Forelimb muscle (tissue), 1 donor: ENCODE results near the gene UNC5CL. TPM values are rescaled to one million over a fixed set of nuclear protein-coding genes. Genes with fewer than 3 reads are reported as not detected.
A peak's percentile ranks its signal among the peaks of the same experiment; 100 is the strongest.
"Not testable (repeated sequence)": the region's sequence is repeated elsewhere in the genome, so short reads cannot be mapped to it uniquely, and the experiment has no call there.

Source experiments
- DNase-seq: peaks from one replicate; pipeline ENCODE4 v3.0.0-alpha.2; 2013; ENCODE audit warnings: low read depth
- polyA plus RNA-seq: library from polyadenylated mRNA; unstranded; fragments of 120-200 nt; gene quantifications from one replicate; pipeline ENCODE4 v1.2.1, GENCODE V29; 2013; ENCODE audit not compliant: insufficient read length

UNC5CL gene
- polyA plus RNA-seq, 1 donor, result 3.1 TPM

DNA sequence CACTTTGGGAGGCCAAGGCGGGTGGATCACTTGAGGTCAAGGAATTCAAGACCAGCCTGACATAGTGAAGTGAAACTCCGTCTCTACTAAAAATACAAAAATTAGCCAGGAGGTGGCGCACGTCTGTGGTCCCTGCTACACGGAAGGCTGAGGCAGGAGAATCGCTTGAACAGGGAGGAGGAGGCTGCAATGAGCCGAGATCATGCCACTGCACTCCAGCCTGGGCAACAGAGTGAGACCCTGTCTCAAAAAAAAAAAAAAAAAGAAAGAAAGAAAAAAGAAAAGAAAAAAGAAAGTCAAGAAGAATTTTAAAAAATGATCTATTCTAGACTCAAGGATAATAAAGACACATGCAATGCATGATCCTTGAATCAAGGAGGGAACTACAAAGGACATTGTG lies 32.8 kb downstream of the UNC5CL start:
- DNase-seq, result not testable (repeated sequence)

DNA sequence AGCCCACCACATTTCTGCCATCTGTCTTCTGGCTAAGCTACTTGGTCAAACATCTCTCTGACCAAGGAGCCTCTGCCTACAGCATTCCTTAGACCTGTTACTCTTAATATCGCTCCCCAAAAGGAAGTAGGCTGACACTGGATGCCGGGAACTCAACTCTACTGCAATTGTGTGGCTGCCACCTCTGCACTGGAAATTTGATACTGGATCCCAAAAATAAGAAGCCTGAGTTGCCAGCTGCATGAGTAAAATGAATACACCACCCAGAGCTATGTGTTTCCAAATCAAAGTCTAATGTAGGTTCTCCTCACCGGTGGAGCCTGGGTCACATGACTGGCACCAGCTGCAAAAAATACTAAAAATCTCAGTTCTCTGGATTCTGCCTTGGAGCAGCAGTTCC lies 36.9 kb downstream of the UNC5CL start:
- DNase-seq, result no peak

DNA sequence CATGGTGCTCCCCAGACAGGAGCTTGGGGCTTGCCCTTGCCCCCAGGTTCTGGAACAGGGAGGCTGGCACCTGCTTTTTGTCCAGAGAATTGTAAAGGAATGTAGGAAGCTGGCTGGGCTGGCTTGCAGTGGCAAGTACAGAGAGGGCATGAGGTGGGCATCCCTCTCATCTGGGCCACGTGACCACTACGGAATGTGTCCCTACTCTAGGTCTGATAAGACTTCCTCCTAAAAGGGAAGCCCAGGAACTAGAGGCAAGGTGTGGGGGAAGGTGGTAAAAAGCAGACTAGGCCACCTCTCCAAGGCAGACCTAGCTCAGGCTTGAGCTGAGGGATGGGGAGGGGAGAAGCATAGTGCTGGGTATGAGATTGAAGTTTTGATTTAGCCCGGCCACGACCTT lies 38.8 kb downstream of the UNC5CL start:
- no peak for DNase-seq

DNA sequence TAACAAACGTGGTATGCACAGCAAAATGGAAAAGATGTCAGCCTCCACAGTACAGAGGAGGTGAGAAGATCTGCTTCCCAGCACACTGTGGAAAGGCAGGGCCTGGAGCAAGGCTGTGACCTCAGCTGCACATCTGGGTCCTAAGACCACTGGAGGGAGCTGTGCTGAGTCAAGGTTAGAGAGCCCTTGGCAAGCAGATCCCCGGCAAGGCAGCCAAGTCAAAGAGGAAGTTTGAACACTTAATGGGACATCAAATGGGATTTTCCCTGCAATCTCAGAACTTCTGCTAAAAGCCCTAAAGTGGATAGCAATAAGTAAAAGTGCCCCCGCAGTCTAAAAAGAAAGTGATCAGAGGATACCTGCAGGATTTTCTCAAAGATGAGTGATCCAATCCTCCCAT lies 39.5 kb downstream of the UNC5CL start:
- DNase-seq, result peak; percentile 49

DNA sequence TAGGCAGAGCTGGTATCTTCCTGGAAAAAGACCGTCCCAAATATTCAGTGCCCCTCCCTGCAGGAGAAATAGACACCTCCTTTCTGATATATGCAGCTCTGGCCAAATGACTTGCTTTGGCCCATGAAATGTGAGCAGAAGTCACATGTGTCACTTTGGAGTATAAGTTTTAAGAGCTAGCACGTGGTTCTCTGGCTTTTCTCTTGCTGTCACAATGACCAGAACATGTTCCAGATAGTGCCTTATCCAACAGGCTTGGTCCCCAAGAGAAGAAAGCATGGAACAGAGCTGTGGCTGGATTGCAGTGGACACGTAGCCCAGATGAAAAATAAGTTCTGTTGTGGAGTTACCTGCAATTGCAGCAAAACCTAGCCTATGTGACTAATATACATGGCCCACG lies 40.4 kb downstream of the UNC5CL start:
- no peak for DNase-seq

DNA sequence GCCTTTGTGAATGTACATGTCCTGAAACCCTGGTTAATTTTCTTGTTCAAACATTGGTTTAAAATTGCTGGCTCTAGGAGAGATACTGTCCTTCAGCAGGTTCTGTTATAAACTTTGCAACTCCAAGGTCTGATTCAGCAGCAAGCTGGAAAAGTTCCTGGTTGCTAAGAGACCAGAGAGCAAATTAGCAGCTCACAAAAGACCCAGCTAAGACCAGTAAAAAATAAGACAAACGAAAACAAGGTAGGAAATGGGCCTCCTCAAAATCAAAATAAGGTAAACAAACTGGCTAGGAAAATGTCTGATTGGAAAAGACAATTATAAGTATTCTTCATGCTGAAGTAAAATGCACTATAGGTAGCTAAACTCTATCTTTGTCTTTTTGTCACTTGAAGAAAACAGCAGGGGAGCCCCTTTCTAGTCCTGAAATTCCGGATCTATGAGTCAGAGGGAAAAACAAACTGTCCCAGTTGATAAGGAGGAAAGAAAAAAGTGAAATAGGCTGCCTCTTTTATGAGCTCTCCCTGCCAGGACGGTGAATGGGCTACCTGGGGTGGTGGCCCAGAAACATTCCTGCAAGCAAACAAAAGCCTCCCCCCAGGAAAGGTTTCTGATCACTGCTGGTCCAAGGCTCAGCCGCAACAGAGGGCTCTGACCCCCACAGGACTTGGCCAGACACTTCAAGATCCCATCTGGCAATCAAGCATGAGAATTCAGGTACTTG lies 41.6 kb downstream of the UNC5CL start:
- DNase-seq, result peak; percentile 36

DNA sequence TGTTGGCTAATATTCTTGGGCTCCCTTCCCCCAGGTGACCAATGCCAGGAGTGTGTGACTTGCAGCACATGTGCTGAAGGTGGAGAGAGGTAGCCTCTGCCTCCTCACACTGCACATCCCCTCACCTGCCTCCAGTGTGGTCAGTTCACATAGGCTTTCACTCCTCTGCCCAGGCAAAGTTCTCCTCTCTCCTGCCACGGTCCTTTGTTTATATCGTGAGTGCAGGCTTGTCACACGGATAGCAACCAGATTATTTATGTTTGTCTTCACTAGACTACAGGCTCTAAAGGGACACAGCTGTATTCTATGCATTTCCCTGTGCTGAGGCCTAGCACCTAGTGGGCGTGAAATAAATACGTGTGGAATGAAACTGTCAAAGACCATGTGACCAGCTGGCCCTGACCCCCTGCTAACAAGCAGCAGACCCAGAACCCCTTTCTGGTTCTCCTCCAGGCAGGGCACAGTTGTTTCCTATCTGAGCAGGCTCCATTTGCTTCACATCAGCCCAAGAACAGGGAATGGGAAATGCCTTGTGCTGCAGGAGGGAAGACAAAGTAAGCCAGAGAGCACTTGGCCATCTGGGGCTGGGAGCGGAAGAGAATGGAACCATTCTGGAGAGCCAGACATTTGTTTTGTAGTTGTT lies 42.3 kb downstream of the UNC5CL start:
- DNase-seq, result no peak

DNA sequence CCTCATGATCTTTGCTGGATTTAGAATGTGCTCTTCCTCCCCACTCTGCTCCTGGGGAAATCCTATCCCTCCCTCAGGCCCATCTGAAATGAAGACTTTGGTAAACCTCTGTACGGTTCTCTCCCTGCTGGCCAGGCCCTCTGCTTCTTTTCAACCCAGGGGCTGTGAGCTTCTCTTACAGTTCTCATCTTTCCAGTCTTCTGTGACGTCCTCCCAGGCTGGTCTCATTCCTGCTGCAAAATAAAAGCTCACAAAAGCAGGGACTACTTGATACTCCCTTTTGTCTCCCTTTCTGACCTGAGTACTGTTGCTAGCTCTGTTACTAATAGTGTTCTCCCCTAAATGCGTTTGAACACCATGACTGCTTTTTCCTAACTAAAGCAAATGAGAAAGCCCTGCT lies 46.3 kb downstream of the UNC5CL start:
- DNase-seq, result no peak

DNA sequence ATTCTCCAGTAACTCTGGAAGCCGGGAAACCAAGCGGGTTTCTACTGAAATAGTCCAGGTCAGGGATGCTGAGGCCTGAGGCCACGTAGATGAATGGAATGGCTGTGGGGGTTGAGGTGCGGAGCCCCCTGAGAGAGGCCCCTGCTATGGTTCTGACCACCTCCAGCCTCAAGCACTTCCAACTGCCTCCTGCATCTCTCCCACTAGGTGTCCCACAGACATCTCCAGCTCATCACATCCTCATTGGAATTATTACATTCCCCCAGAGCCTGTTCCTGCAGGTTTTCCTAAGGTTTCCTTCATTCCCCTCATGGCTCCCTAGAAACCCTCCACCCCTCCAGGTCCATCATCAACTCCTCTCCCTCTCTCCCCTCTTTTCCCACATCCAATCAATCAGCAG lies 48.7 kb downstream of the UNC5CL start:
- no peak for DNase-seq

DNA sequence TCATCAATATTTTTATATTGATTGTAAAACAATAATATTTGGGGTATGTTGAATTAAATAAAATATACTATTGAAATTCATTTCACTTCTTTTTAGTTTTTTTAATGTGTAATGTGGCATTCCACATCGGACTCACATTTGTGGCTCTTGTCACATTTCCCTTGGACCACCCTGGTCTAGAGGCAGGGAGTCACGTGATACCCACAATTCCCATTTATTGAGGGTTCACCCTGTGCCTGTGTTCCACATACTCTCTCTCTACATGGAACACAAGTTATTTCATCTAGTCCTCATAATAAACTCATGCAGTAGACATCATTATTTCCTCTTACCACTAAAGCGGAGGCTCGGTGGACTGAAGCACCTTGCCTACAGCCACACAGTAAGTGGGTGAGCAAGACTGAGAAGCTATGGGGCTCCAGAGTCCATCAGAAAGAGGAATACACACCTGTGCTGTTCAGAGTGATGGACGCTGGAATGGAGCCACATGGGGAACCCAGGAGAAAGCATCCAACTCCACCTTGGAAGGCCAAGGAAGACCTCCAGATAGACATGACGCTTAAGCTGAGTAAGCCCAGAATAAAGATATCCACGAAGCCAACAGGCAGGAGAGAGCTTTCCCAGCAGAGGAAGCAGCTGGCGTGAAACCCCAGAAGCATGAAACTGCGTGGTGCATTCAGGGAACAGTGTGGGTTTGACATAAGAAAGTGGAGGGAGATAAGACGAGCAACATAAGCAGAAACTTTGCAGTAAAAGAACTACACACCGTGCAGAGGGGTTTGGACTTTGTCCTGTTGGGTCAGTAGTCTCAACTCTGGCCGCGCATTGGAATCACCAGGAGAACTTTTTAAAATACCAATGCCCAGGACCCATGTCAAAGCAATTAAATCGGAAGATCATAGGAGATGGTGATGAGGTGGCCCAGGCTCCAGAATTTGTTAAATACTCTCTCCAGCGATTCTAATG lies 49.5 kb downstream of the UNC5CL start:
- no peak for DNase-seq

DNA sequence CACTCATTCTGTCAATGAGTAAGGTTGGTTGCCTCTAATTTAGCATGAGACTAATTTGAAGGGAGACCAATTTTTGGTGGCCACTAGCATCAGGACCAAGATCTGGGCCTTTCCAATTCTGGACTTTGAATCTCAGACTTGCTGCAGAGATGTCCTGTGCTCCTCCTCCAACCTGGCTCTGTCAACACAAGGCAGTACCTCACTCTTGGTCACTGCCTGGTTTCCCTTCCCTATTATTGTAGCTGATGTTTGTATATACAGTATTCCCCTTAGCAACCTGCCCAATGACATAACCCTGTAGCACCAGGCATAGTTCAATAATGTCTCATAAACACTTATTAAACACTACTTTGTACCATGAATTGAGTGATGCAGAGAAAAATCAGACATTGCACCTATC lies 50.4 kb downstream of the UNC5CL start:
- no peak for DNase-seq

DNA sequence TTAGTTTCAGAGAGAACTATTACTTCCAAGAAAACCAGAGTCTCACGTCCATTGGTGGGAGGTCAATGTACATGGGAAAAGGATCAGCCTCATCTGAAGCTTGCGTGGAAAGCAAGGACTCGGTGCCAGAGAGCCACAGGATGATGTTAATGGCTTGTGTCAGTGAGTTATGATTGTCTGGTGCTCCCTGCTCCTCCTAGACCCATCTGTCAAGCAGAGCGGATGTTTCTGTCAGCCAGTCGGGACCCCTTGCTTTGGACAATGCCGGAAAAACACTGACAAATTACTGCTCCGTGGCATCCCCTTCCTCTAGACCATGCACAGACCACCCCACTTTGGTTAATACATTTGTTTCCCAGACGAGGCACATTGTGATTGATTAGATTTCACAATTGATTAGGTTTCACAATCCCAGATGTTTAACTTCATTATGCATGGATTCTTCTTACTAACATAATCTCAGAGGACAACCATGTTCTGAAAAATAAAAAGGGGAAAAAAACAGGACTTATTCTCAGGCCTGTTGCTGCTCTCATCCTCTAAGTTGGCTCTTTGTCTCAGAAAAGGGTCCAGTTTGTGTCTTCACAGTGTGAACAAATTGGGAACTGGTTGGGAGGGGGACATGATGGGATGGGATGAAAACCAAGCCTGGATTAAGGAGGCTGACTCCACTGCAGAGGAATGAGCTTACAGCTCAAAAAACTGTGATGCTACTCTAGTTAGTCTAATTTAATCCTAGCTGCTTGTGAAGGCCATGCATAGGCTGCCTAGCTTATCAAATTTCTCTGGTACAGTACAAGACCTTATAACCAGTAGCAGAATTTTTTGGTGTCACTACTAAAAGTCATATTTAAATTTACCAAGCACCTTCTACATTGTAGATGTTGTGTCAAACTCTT lies 51.9 kb downstream of the UNC5CL start:
- no peak for DNase-seq

DNA sequence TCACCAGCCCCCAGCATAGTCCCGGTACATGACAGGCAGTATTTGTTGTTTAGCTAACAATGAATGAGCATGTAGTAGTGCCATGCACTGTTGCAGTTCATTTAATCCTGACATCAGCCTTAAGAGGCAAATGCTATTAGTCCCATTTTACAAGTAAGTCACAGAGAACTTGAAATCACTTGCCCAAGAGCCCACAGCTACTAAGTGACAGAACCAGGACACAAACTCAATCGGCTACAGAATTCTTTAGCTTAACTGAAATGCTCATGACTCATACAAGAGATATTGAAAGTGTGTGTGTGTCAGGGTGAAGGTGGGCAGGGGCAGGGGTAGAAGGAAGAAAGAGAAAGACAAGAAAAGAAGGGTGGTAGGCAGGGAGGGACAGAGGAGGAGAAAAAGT lies 52.7 kb downstream of the UNC5CL start:
- no peak for DNase-seq

DNA sequence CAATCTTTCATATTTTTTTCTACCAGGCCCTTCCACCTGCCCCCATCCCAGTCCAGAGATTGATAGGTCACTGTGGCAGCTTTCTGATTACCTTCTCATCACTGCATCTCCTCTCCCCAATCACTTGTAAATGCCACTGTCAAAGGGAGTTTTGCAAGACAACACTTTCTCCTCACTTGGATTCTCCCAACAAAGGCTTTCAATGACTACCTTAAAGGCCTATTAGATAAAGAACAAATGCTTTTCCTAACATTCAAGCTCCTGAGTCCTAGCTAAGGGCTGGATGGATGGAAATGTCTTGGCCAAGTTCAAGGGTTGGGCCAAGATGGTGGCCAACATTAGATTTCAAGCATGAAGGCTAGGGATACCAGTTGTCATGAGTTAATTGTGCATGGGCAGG lies 55.3 kb downstream of the UNC5CL start:
- DNase-seq, result no peak

DNA sequence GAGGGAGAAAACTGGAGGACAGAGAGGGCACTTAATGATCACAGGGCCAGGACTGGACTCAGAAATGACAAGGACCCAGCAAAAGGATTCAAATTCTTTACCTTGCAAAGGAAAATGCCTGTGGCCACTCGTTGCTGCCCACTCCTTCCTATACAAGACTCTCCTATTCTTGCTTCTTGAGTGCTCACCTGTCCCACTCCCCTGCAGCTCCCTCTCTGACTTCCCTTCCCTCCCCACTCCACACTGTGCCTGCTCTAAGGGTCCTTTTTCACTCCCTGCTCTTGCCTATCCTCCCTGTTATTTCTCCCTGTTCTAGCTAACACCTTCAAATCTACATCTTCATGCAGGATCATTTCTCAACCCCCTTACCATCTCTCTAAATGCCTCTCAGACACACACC lies 56.1 kb downstream of the UNC5CL start:
- DNase-seq, result no peak

DNA sequence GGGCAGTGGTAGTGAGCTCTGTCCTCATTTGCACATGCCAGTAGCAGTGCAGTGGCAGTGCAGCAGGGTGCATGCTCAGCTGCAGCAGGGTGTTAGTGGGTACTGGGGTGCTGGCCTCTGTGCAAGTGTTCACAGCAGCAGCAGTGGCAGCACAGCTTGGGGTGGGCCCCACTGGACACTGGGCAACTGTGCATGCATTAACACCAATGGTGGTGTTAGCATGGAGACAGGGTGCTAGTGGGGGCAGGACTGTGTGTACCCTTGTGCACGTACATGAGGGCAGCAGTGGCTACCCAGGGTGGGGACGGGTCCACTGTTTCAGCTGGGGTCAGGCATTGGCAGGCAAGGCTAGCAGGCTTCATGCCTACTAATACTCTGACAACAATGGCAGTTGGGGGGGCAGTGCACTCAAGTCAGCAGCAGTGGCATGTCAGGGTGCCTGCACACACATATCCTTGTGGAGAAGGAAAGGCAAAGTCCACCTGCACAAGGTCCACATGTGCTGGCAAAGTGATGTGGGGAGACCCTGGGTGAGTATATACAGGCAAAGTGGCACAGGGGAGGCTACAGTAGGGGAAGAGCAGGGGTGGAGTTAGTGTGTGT lies 60.2 kb downstream of the UNC5CL start:
- DNase-seq, result no peak

DNA sequence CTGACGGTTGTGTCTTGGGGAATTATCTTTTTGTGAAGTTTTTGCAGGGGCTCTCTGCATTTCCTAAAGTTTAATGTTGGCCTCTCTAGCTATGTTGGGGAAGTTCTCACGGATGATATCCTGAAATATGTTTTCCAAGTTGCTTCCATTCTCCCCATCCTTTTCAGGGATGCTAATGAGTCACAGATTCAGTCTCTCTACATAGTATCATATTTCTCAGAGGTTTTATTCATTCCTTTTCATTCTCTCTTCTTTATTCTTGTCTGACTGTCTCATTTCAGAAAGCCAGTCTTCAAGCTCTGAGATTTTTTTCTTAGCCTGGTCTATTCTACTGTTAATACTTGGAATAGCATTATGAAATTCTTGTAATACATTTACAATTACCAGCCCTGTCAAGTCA lies 61.3 kb downstream of the UNC5CL start:
- DNase-seq, result no peak

DNA sequence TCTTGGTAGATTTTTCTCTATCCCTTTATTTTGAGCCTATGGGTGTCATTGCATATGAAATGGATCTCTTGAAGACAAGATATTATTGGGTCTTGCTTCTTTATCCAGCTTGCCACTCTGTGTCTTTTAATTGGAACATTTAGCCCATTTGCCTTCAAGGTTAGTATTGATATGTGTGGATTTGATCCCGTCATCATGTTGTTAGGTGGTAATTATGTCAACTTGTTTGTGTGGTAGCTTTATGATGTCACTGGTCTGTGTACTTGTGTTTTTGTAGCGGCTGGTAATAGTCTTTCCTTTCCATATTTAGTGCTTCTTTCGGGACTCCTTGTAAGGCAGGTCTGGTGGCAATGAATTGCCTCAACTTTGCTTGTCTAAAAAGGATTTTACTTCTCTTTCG lies 61.9 kb downstream of the UNC5CL start:
- no peak for DNase-seq
